ENCODE data around the gene TMED4.
"Not testable (repeated sequence)": the region's sequence is repeated elsewhere in the genome, so short reads cannot be mapped to it uniquely, and the experiment has no call there.

Gene TMED4

GRCh38 chr7:44568771-44569560, 13.1 kb downstream of the TMED4 start:
- DNase-seq (ENCODE audit: low spot score) = peak; percentile 21

GRCh38 chr7:44567884-44568283, 14.1 kb downstream of the TMED4 start:
- DNase-seq (ENCODE audit: low spot score) = no peak

- no peak for DNase-seq (ENCODE audit: low spot score)
Observed at GRCh38 chr7:44566680-44567079, 15.4 kb downstream of the TMED4 start.

- no peak for DNase-seq (ENCODE audit: low spot score)
Observed at GRCh38 chr7:44565795-44566559, 16.1 kb downstream of the TMED4 start.

GRCh38 chr7:44565097-44565794, 16.8 kb downstream of the TMED4 start:
- peak; percentile 68 for DNase-seq (ENCODE audit: low spot score)

- no peak for DNase-seq (ENCODE audit: low spot score)
Observed at GRCh38 chr7:44564606-44565005, 17.4 kb downstream of the TMED4 start.

- DNase-seq (ENCODE audit: low spot score) = no peak
Observed at GRCh38 chr7:44563171-44563679, 18.8 kb downstream of the TMED4 start.

GRCh38 chr7:44562622-44562962, 19.4 kb downstream of the TMED4 start:
- not testable (repeated sequence) for DNase-seq (ENCODE audit: low spot score)

GRCh38 chr7:44561962-44562621, 19.9 kb downstream of the TMED4 start:
- DNase-seq (ENCODE audit: low spot score) = peak; percentile 68

- DNase-seq (ENCODE audit: low spot score) = no peak
Observed at GRCh38 chr7:44561481-44561880, 20.6 kb downstream of the TMED4 start.

GRCh38 chr7:44559485-44559884, 22.5 kb downstream of the TMED4 start:
- DNase-seq (ENCODE audit: low spot score) = no peak

- DNase-seq (ENCODE audit: low spot score) = no peak
Observed at GRCh38 chr7:44557485-44557884, 24.5 kb downstream of the TMED4 start.

- DNase-seq (ENCODE audit: low spot score) = no peak
Observed at GRCh38 chr7:44555350-44555749, 26.7 kb downstream of the TMED4 start.

GRCh38 chr7:44552473-44553005, 29.5 kb downstream of the TMED4 start:
- not testable (repeated sequence) for DNase-seq (ENCODE audit: low spot score)

GRCh38 chr7:44549457-44549856, 32.6 kb downstream of the TMED4 start:
- no peak for DNase-seq (ENCODE audit: low spot score)

- no peak for DNase-seq (ENCODE audit: low spot score)
Observed at GRCh38 chr7:44548893-44549292, 33.1 kb downstream of the TMED4 start.

- DNase-seq (ENCODE audit: low spot score) = no peak
Observed at GRCh38 chr7:44547536-44548231, 34.3 kb downstream of the TMED4 start.

GRCh38 chr7:44541876-44542610, 40.0 kb downstream of the TMED4 start:
- no peak for DNase-seq (ENCODE audit: low spot score)

GRCh38 chr7:44541028-44541869, 40.8 kb downstream of the TMED4 start, which contains the start of gene NPC1L1:
NPC1L1 (minus strand) TSS chr7:44541330; CDS start chr7:44541259, 71 bp downstream.
- DNase-seq (ENCODE audit: low spot score) = peak; percentile 25
